GM11168 (cell line): ENCODE results near the gene CFAP97.
"Not testable (repeated sequence)": the region's sequence is repeated elsewhere in the genome, so short reads cannot be mapped to it uniquely, and the experiment has no call there.

Experiments used
- in situ Hi-C: fragments of 300-500 bp; cut with MboI; formaldehyde crosslinking; loops from one replicate; pipeline ENCODE4 v1.12.0; 2022; ENCODE audit warnings: low sequenced_read_pairs; ENCODE audit not compliant: unreplicated experiment

Gene CFAP97

DNA sequence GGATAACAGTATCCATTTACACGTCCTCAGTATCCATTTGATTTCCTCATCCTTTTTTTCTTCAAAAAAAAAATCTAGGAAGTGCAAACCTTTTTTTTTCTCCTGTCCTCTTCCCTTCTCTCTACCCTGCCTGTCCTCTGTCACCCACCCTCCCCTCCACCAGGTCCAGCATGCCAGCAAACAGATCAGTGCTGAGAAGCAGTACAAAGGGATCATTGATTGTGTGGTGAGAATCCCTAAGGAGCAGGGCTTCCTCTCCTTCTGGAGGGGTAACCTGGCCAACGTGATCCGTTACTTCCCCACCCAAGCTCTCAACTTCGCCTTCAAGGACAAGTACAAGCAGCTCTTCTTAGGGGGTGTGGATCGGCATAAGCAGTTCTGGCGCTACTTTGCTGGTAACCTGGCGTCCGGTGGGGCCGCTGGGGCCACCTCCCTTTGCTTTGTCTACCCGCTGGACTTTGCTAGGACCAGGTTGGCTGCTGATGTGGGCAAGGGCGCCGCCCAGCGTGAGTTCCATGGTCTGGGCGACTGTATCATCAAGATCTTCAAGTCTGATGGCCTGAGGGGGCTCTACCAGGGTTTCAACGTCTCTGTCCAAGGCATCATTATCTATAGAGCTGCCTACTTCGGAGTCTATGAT lies 59.1 kb downstream of the CFAP97 start:
- in situ Hi-C loops = no loop called here

DNA sequence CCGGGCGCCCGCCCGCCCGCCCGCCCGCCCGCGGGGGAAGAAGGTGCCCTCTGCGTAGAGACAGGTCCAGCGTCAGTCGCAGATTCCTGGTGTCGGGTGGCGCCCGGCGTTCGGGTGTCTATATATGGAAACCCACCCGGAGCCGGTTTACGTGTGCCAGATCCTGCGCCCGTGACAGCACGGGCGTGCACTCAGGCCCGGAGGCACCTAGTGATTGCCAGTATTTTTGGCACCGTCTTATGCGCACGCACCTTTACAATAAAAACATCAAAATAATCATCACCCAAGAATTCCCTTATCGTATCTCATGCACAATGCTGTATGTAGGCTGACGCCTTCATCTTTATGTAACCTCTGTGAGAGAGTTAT lies 60.2 kb downstream of the CFAP97 start:
- in situ Hi-C loops = no loop called here

GRCh38 chr4:185142912-185143600 lies 60.7 kb downstream of the CFAP97 start, which contains the start of gene SLC25A4:
Gene SLC25A4 (plus strand): TSS chr4:185143266. CDS start chr4:185143373, 107 bp downstream.
- in situ Hi-C loops = no loop called here

DNA sequence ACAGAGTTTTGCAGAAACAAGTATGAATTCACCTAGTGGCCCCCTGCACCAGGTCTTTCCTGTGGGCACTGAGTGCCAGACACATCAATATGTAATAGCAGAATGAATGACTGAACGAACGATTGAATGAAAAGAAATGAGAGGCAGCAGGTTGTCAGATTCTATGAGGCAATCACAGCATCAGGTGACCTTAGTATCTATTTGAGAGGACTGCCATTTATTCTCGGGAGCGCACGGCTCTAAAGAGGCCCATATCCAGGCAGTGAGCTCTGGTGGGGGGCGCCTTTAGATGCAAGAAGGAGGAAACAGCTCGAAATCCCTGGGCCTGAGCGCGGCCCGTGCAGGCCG lies 61.3 kb downstream of the CFAP97 start:
- in situ Hi-C loops = no loop called here

- in situ Hi-C loops = no loop called here
These were observed 62.0 kb downstream of the CFAP97 start for GRCh38 chr4:185141777-185142176.

GRCh38 chr4:185139736-185140135 lies 64.1 kb downstream of the CFAP97 start:
- in situ Hi-C loops = loop anchor here (10.0 kb wide), 1 partner anchor 105 kb away; no protein-coding TSS in a partner anchor

DNA sequence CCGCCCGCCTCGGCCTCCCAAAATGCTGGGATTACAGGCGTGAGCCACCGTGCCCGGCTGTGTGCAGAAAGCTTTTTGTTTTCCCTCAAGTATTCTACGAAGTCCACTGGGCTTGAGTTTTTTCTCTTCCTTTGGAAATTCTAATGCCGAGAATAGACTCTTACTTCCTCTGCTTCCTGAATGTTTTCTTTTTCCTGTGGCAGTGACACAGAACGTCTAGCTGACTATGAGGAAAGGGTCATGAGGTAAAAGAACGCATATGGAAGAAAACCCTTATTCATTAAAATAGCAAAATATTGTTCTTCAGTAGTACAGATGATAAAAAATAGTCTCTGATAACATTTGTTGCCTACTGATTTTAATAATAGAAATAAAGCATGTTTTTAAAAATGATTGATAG lies 65.6 kb downstream of the CFAP97 start:
- in situ Hi-C loops = loop anchor here (10.0 kb wide), 1 partner anchor 103 kb away; no protein-coding TSS in a partner anchor

DNA sequence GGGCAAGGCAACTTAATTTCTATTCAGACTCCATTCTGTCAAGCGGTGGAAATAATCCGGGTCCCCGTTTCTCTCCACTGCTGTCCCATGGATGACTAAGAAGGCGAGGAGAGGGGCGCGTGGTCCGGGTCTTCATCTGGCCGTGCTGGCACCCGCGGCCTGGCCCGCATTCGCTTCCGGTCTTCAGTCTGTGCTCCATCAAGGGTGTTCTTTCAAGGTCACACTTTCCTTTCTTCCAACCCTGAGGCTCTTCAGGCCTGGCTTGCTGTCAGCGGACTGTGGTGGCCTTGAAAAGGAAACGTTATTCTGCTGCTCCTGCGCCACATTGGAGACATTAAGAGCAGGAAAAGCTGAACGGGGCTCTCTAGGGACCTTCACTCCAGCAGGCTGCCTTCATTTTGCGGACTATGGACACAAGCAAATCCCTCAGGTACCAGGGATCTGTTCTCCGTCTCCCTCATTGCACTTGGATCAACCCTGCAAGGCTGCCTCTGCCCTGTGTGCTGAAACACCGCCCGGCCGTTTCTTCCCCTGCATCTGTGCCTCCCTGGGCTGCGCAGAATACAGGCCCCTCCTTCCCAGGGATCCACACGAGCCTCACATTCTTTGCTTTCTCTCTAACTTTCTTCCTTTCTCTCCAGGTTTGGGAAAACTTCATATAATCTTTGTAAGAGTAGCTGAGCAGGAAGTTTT lies 66.4 kb downstream of the CFAP97 start:
- in situ Hi-C loops = loop anchor here (10.0 kb wide), 1 partner anchor 103 kb away; no protein-coding TSS in a partner anchor

DNA sequence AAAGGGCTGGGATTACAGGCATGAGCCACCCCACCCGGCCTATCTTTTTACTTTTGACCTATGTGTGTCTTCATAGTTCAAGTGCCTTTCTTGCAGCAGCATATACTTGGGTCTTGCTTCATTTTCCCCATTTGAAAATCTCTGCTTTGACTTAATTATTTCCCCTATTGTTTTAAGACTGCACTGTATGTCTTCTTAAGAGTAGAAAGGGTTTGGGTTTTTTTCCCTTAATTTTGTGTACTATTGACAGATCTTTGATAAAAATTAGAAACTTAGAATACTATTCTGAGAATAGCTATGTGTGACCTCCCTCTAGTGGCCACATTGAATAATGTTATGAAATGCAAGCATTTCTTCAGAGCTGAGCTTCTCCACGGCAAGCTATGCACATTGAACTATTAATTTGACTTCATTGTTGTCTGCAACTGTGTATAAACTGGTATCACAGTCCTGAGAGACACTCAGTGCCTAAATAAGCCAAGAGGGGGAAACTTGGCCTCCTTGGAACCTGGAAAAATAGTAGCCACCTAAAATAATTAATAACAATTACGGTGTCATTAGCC lies 69.4 kb downstream of the CFAP97 start:
- in situ Hi-C loops = loop anchor here (10.0 kb wide), 1 partner anchor 100 kb away; no protein-coding TSS in a partner anchor

DNA sequence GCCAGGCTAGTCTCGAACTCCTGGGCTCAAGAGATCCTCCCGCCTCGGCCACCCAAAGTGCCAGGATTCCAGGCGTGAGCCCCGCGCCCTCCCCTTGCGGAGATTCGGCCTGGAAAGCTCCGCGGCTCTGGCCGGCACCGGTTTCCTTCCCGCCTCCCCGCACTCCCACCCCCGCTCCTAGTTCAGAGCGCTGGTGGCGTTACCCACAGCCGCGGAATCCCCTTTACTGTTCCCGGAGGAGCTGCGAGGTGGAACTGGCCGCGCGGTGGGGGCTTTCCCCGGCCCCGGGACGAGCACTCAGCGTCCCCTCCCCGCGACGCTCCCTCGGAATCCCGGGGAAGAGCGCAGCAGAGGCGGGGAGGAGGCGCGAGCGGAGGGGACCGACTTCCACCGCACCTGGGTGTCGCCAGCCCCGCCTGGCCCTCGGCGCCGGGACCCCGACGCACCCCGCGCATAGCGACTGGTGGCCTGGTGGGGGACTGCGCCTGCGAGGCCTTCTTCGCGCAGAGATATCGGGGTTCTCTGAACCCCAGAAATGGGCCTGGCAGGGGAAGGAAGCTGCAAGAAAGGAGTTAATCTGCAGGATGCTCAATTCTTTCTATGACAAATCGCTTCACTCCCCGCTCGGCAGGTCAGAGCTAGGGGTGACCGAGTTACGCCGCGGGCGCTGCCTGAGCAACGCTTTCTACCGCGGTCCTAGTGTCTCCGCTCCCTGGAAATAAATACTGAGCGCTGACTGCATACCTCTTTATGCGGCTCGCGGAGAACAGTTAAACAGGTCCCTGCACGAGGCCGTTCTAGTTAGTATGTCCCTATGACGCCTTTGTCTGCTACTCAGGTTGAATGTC lies 75.3 kb downstream of the CFAP97 start:
- in situ Hi-C loops = no loop called here

DNA sequence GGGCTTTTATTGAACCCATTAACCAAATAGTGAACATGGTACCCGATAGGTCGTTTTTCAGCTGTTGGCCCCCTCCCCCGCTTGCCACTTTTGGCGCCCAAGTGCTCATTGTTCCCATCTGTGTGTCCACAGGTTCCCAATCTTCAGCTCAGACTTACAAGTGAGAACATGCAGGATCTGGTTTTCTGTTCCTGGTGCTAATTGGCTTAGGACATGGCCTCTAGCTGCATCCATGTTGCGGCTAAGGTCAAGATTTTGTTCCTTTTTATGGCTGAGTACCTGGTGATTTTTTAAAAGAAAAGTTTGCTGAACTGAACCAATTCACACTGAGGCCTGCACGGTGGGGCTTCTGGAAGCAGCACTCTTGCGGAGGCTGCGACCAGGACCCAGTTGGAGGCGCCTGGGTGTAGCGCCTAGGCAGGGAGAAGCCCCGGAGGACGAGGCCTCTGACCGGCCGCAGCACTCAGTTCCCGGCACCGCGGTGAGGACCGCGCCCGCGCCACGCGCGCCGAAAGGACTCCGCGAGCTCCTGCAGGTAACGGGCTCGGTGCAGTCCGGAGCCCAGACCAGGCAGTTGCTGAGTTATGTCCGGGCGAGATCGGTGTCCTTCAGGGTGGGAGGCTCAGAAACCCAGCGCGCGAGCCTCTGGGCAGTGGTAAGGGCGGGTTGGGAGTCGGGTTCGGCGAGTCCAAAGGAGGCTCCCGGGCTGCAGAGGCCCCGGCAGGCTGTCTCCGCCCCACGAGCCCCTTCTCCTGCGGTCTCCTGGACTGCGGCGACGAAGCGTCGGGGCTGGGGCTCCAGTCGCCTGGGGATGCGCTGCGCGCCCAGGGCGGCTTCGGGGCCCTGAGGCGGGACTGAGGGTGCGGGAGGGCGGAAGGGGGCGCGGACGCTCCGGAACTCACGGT lies 76.5 kb downstream of the CFAP97 start:
- in situ Hi-C loops = no loop called here

- in situ Hi-C loops = no loop called here
These were observed 79.8 kb downstream of the CFAP97 start for GRCh38 chr4:185124006-185124405.

DNA sequence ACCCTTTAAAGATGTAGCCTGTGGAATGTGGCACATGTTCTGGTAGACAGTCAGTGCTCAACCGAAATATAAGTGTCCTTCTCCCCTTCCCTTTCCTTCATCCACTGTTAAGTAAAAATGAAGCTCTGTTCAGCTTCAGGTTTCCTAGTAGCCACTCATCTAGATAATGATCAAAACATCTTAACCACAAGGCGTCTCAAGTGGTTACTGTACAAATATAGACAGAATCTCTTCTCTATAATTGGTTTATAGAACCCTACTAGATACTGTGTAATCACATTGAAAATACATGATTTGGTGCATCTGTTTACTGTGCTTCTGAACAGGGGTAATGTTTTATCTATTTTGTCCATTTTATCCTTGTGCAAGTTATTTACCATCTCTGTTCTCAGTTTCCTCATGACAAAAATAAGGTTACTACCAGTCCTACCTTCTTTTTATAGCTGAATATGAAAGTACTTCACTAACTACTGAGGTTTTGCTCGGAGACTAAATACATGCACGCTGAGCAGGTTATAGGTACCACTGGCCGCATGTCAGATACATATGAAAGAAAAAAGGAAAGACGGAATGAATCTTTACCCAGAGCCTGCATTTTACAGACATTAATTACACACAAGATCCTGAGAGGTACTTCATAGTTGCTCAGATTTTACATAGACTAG lies 81.0 kb downstream of the CFAP97 start:
- in situ Hi-C loops = no loop called here

DNA sequence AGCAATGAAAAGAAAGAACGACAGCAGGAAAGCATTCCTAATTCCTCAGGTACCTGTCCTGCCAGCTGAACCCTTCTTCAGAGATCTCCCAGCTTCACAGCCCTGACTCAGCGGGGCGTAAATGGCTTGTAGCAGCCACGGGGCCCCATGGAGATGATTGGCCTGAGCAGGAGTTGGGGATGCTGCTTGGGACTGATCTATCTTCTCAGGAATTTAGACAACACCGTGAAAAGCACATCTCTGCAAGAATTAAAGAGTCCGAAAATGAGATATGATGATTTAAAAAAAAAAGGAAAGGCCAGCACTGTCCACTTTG lies 83.2 kb downstream of the CFAP97 start:
- in situ Hi-C loops = no loop called here

DNA sequence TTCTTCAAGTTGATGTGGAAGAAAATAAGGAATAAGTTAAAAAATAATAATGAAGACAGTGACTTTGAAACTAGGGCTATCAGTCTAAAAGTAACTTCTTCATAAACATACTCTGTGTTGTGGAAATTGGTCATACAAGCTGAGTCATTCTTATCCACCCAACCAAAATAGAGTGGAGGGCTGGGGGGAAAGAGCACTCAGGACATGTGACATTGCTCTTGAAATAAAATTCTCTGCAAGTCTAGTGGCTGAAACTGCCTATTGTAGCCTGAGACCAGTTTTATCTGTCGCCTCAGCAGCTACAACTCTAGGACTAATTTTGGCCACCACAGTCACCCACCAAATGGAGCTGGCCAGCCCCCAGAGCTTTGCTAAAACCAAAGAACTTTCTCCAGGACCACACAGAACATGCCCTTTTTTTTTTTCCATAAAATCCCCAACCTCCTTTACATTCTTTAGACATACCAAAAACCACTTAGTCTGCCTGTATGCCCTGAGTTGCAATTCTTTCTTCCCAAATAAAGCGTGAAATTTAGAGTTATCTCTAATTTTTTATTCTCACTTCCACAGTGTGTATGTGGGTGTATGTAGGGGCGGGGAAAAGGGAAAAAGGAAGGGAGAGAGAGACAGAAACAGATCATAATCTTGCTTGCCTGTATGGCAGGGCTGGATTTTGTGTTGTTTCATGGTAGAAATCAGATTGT lies 83.7 kb downstream of the CFAP97 start:
- in situ Hi-C loops = no loop called here

DNA sequence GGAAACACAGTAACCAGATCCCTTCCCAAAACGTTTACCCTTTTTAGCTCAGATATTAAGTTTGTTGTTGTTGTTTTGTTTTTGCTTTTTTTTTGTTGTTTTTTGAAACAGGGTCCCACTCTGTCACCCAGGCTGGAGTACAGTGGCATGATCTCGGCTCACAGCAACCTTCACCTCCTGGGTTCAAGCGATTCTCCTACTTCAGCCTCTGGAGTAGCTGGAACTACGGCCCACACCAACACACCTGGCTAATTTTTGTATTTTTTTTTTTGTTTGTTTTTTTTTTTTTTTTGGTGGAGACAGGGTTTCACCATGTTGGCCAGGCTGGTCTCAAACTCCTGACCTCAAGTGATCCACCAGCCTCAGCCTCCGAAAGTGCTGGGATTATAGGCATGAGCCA lies 84.3 kb downstream of the CFAP97 start:
- in situ Hi-C loops = not testable (repeated sequence)

DNA sequence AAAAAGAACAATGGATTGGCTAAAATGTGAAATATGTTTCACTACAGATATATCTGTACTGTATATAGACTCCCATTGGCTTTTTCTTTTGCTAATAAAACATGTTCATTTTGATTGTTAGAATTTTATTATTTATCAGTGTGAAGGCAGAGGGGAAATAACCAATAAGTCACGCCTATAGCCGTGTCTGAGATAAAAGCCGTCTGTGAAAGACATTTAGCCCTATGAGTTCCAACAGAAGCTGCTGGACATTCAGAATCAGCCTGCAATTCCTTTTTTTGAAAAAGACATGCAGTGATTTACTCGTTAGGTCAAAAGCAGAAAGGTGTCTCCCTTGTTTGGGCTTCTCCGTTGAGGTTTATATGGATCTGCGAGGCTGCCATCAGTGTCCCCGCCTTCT lies 84.9 kb downstream of the CFAP97 start:
- in situ Hi-C loops = no loop called here

DNA sequence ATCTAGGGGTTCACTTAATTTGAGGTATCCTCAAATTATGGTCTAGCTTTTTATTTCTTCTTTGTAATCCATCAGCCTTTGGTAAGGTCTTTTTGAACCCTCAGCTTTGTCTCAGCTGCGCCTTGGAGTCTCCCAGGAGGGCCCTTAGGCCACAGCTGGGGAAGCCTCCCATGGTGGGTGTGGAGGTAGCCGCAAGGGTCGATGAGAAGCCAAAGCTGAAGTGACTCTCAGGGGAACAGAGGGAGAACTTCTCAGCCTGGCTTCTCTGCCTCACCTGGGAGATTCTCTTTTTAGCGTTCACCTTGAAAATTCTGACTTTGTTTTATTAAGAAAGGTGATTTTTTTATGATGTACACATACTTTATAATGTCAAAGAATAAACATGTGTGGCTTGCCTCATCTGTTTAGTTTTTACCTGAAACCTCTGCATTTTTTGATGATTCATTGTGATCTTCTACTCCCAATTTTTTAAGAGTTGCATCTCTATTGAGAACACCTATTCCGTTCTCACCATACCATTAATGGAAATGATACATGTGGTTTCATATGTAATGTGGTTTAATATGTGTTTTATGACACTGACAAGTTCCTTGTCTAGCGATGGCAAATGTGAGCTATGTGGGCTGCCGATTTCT lies 86.4 kb downstream of the CFAP97 start:
- in situ Hi-C loops = no loop called here
